MM.1S (cell line): ENCODE data around the gene ABL2.
A peak's percentile ranks its signal among the peaks of the same experiment; 100 is the strongest.

ENCODE experiments used
- DNase-seq: peaks from one replicate; pipeline ENCODE4 v3.0.0-alpha.2; 2015
- H2AFZ ChIP-seq: fragments of 300-600 bp; sonication (generic); 2 replicates; pipeline ENCODE4 v1.6.0; 2016; ENCODE audit warnings: antibody characterized with exemption, low read length
- H3F3A ChIP-seq: fragments of 300-600 bp; sonication (generic); 2 replicates; pipeline ENCODE4 v1.6.1; 2016; ENCODE audit warnings: mild to moderate bottlenecking, antibody characterized with exemption, low read length, moderate library complexity, mixed read lengths; ENCODE audit not compliant: insufficient read depth
- H3K27ac ChIP-seq: fragments of 300-600 bp; sonication (generic); 2 replicates; pipeline ENCODE4 v1.5.1; 2016; ENCODE audit warnings: mild to moderate bottlenecking, low read length
- H3K27me3 ChIP-seq: fragments of 300-600 bp; sonication (generic); replicated peaks from 2 replicates; pipeline ENCODE4 v1.6.0; 2016; ENCODE audit warnings: low read length; ENCODE audit not compliant: insufficient read depth
- H3K36me3 ChIP-seq: fragments of 300-600 bp; sonication (generic); replicated peaks from 2 replicates; pipeline ENCODE4 v1.6.1; 2016; ENCODE audit warnings: mild to moderate bottlenecking, low read length, mixed read lengths; ENCODE audit not compliant: insufficient read depth
- H3K4me1 ChIP-seq: fragments of 300-600 bp; sonication (generic); 2 replicates; pipeline ENCODE4 v1.6.1; 2016; ENCODE audit warnings: low read length, mixed read lengths
- H3K4me2 ChIP-seq: fragments of 300-600 bp; sonication (generic); 2 replicates; pipeline ENCODE4 v1.6.0; 2016; ENCODE audit warnings: low read depth, low read length
- H3K4me3 ChIP-seq: fragments of 300-600 bp; sonication (generic); 2 replicates; pipeline ENCODE4 v1.5.1; 2016; ENCODE audit warnings: low read length, mixed read lengths
- H3K79me2 ChIP-seq: fragments of 300-600 bp; sonication (generic); 2 replicates; pipeline ENCODE4 v1.6.1; 2016; ENCODE audit warnings: mixed run types, low read length, mixed read lengths
- H3K9ac ChIP-seq: fragments of 300-600 bp; sonication (generic); 2 replicates; pipeline ENCODE4 v1.6.1; 2016; ENCODE audit warnings: low read length, mixed read lengths
- H3K9me2 ChIP-seq: fragments of 300-600 bp; sonication (generic); replicated peaks from 2 replicates; pipeline ENCODE4 v1.6.1; 2016; ENCODE audit warnings: mild to moderate bottlenecking, low read length, mixed read lengths; ENCODE audit not compliant: insufficient read depth
- H3K9me3 ChIP-seq: fragments of 300-600 bp; sonication (generic); replicated peaks from 2 replicates; pipeline ENCODE4 v1.6.1; 2016; ENCODE audit warnings: mild to moderate bottlenecking, low read length, mixed read lengths; ENCODE audit not compliant: insufficient read depth
- H4K20me1 ChIP-seq: fragments of 300-600 bp; sonication (generic); 2 replicates; pipeline ENCODE4 v1.6.1; 2016; ENCODE audit warnings: mild to moderate bottlenecking, low read length, moderate library complexity, mixed read lengths; ENCODE audit not compliant: insufficient read depth
- CTCF ChIP-seq: fragments of 300-600 bp; sonication (generic); IDR thresholded peaks from 2 replicates; pipeline ENCODE4 v1.5.1; 2016; ENCODE audit warnings: antibody characterized with exemption, low read length, mixed read lengths
- EZH2 ChIP-seq: fragments of 300-600 bp; sonication (generic); optimal IDR thresholded peaks from 2 replicates; pipeline ENCODE3; 2017; ENCODE audit warnings: low read depth, mild to moderate bottlenecking, antibody characterized with exemption, low read length, mixed read lengths
- EZH2phosphoT487 ChIP-seq: fragments of 300-600 bp; sonication (generic); IDR thresholded peaks from 2 replicates; pipeline ENCODE4 v1.6.1; 2018; ENCODE audit warnings: antibody characterized with exemption, low read length

Gene ABL2

GRCh38 chr1:179126338-179127060, 103.0 kb downstream of the ABL2 start:
- H2AFZ ChIP-seq, result no peak overlapping the region
- no peaks in the 10 kb centered on the region for H3K36me3 ChIP-seq
- H3K4me2 ChIP-seq, result no peak overlapping the region
- no peak for DNase-seq
- no peaks in the 10 kb centered on the region for H3K27me3 ChIP-seq
- no peak overlapping the region for H3K9ac ChIP-seq
- no peak overlapping the region for H3K4me3 ChIP-seq
- TF ChIP-seq EZH2 (no peak), CTCF (no peak), EZH2phosphoT487 (no peak)
- H3K9me3 ChIP-seq, result no peaks in the 10 kb centered on the region
- peaks cover 3% of the 10 kb centered on the region; the same call in 1 of the 2 replicates for H3K79me2 ChIP-seq
- H4K20me1 ChIP-seq, result no peaks in the 10 kb centered on the region
- H3K4me1 ChIP-seq, result peaks cover 8% of the 10 kb centered on the region; the same call in 1 of the 2 replicates
- no peaks in the 10 kb centered on the region for H3F3A ChIP-seq
- no peaks in the 10 kb centered on the region for H3K9me2 ChIP-seq
- no peak overlapping the region for H3K27ac ChIP-seq

GRCh38 chr1:179124873-179125272, 104.6 kb downstream of the ABL2 start:
- Histone ChIP-seq H3K4me3 (no peak overlapping the region), H4K20me1 (no peaks in the 10 kb centered on the region), H3K9ac (no peak overlapping the region), H3K4me1 (peaks cover 5% of the 10 kb centered on the region; the same call in 1 of the 2 replicates), H3F3A (no peaks in the 10 kb centered on the region), H3K9me2 (no peaks in the 10 kb centered on the region), H2AFZ (no peak overlapping the region), H3K36me3 (0 out of 2 replicates have a peak, but pooled peaks cover 3% of the 10 kb centered on the region), H3K27ac (no peak overlapping the region), H3K79me2 (peaks cover 3% of the 10 kb centered on the region; the same call in 1 of the 2 replicates), H3K4me2 (no peak overlapping the region), H3K9me3 (no peaks in the 10 kb centered on the region), H3K27me3 (no peaks in the 10 kb centered on the region)
- no peak for TF ChIP-seq EZH2phosphoT487
- TF ChIP-seq CTCF, result no peak
- TF ChIP-seq EZH2, result no peak
- no peak for DNase-seq

DNA sequence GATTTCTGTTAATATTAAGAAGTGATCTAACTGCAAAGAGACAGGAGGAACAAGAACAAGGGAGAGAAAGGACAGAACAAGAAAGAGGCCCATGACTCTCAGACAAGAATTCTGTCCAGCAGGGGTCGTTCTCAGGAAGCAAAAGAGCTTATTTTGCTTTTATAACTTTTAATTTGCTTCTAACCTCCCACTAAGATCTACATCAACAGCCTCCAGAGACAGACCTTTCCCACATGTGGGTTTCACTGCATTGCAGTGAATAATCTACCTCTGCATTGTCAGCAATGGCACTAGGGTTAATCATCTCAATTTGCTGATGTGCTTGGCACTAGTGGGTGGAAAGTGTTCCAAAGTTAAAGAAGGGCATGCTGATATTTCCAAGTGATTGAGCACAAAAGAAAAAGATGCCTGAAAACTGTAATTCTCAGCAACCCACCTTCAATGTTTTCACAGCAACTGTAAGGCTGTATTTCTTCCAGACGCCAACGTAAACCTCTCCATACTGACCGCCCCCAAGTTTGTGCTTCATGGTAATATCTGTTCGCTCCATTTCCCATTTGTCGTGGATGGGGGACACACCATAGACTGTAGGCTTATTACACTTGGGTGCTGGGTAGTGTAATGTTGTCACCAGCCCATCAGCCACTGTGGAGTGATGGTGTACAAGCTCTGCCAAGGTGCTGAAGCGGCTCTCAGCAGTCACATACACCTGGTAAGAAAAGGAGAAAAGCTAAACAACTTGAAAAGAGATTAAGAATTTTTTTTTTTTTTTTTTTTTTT, 108.1 kb downstream of the ABL2 start:
- Histone ChIP-seq H3K27ac (no peak overlapping the region), H3K4me3 (no peak overlapping the region)

More for the DNA sequence above, 108.1 kb downstream of the ABL2 start:
- no peaks in the 10 kb centered on the region for H3K9me3 ChIP-seq
- no peaks in the 10 kb centered on the region for H3K4me1 ChIP-seq
- H3F3A ChIP-seq, result no peaks in the 10 kb centered on the region
- peak; percentile 62 for DNase-seq
- no peaks in the 10 kb centered on the region for H3K27me3 ChIP-seq
- no peaks in the 10 kb centered on the region for H3K9me2 ChIP-seq
- H4K20me1 ChIP-seq, result no peaks in the 10 kb centered on the region
- 0 out of 2 replicates have a peak, but pooled peaks cover 10% of the 10 kb centered on the region for H3K36me3 ChIP-seq
- H2AFZ ChIP-seq, result no peak overlapping the region
- H3K79me2 ChIP-seq, result no peaks in the 10 kb centered on the region
- no peak overlapping the region for H3K9ac ChIP-seq
- TF ChIP-seq CTCF (peak; percentile 72), EZH2 (no peak)
- H3K4me2 ChIP-seq, result no peak overlapping the region
